Measurements from ENCODE around the gene CFAP97.
"Not testable (repeated sequence)": the region's sequence is repeated elsewhere in the genome, so short reads cannot be mapped to it uniquely, and the experiment has no call there.

CFAP97 gene

DNA sequence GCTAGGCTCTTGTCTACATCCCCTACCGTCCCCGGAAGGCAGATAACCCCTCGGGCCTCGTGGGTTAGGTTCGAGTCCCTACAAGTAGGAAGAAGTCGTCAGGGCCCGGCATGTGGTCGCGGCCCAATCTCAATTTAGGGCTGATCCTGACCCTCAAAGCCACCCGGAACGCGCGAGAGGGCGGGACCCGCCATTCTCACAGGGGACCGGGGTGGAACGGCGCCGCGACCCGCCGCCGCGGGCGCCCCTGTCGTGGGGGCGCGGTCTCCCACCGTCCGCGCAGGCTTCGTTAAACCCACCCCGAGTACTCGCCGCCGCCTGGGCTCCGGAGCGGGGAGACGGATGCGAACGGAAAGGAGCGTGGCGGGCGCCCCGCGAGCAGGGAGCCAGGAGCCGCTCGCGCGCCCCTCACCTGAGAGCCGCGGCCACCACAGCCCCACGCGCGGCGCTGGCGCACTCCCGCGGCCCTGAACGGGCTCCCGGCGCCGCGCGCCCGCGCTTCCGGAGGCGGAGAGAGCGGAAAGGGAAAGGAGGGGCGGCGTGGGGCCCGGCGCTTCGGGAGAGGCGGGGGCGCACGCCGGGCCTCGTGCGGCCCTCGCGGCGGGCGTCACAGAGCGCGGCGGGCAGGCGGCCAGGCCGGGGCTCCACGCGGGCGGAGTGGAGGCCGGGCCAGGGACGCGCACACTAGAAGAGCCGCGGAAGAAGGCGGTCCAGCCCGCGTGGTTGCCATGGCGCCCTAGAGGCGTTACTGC is at the start of gene CFAP97:
Gene CFAP97, minus strand, starts transcription at position 515 of the 752 bp plus-strand sequence. CDS start 12,804 bp downstream, outside the sequence.
- DNase-seq (ENCODE audit: low spot score) = peak; percentile 79

DNA sequence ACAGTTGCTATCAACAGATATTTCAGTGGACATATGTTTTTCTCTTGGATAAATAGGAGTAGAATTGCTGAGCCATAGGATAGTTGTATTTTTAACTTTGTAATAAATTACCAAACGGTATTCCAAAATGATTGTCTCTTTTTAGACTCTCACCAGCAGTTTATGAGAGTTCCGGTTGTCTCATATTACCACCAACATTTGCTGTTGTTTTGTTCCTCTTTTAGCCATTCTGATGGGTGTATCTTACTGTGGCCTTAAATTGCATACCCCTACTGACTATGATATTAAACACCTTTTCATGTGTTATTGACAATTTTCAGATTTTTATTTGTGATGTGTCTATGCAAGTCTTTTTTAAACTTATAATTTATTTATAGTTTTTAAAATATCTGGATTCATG is 45.3 kb upstream of the CFAP97 start:
- DNase-seq (ENCODE audit: low spot score) = no peak

DNA sequence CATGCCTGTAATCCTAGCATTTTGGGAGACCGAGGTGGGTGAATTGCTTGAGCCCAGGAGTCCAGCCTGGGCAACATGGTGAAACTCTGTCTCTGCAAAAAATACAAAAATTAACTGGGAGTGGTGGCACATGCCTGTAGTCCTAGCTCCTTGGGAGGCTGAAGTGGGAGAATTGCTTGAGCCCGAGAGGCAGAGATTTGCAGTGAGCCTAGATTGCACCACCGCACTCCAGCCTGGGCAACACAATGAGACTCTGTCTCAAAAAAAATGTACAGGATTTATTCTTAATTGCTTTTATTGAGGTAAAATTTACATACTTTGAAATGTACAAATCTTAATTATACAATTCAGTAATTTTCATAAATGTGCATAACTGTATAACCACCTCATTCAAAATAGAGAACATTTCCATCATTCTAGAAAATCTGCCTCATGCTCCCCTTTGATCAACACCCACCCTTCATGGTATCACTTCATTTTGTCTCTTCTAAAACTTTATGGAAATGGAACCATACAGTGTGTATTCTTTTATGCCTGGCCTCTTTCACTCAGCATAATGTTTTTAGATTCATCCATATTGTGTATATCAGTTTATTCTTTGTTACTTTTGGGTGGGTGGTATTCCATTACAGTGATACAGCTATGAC is 44.7 kb upstream of the CFAP97 start:
- DNase-seq (ENCODE audit: low spot score) = no peak

DNA sequence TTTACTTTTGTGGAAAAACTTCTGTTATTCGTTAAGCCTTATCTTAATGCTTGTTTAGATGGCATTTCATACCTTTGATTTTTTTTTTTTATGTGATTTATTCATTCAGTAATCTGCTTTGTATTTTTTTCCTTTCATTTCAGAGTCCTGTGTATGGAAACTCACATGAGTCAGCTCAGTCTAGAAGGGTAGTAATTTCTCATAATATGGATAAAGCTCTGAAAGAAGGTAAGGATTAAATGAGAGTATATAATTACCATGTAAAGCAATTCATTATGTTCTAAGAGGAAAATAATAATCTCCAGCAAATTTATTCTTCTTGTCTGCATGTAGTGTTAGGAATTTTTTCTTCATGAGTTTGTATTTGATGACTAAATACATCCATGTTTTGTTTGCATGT is 43.4 kb upstream of the CFAP97 start:
- no peak for DNase-seq (ENCODE audit: low spot score)

DNA sequence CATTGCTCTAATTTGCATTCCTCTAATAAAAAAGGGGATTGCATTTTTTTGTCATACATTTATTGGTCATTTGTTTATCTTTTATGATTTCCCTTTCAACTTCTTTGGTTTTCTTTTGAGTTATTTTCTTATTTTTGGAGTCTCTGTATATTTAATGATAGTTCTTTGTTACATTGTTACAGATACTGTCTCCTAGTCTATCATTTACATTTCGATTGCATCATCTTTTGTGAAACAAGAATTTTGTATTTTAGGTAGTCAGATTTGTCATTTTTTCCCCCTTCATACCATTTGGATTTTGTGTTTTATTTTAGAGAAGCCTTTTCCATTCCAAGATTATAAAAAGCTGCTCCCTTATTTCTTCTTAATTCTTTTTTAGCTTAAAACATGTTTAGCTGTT is 42.7 kb upstream of the CFAP97 start:
- DNase-seq (ENCODE audit: low spot score) = no peak

DNA sequence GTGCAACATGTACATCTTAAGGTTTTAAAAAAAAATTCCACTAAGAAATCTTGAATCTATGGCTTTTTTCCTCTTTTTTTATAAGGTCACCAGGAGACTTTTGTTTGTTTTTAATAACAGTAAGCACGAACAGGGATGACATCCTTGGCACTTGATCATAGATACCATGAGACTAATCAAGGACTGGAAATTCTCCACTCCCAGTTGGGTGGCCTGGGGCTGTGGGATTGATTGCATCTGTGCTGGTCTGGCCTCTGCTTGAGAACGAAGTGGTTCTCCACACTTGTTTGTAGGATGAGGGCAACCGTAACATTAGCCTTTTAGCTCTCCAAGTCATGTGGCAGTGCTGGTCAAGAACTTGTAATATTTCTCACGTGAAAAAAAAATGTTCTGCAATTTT is 41.0 kb upstream of the CFAP97 start:
- DNase-seq (ENCODE audit: low spot score) = no peak

DNA sequence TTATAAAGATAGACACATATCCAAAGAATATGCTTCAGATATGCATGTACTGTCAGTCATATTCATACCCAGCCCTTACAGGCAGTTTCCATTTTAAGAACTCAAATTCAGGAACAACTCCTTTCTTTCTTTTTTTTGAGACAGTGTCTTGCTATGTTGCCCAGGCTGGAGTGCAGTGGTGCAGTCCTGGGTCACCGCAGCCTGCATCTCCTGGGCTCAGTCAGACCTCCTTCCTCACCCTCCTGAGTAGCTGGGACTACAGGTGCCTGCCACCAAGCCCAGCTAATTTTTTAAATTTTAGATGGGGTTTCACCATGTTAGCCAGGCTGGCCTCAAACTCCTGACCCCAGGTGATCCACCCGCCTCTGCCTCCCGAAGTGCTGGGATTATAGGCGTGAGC is 40.1 kb upstream of the CFAP97 start:
- DNase-seq (ENCODE audit: low spot score) = no peak

DNA sequence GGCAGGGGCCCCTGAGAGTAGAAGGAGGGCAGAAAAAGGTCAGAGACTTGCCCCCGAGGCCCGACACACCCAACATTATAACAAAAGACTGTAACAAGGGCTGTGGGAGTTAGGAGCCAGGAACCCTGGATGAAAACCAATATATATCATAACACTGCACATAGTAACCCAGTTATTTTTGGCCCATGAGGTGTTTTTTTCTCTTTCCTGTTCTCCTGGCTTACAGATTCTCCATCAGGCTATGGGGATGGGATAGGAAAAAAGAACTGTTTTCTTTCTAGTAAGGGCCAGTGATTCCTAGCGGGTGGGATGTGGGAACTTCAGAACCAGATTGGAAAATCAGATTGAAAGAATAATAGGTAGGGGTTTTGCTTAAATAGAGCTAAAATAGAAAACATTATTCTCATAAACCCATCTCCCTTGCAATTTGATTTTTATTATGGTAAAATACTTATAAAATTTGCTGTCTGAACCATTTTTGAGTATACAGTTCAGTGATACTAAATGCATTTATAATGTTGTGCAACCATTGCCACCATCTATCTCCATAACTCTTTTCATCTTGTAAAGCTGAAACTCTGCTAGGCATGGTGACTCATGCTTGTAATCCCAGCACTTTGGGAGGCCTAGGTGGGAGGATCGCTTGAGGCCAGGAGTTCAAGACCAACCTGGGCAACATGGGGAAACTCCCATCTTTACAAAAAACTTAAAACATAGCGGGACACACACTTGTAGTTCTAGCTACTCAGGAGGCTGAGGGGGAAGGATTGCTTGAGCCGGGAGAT is 39.1 kb upstream of the CFAP97 start:
- DNase-seq (ENCODE audit: low spot score) = no peak

DNA sequence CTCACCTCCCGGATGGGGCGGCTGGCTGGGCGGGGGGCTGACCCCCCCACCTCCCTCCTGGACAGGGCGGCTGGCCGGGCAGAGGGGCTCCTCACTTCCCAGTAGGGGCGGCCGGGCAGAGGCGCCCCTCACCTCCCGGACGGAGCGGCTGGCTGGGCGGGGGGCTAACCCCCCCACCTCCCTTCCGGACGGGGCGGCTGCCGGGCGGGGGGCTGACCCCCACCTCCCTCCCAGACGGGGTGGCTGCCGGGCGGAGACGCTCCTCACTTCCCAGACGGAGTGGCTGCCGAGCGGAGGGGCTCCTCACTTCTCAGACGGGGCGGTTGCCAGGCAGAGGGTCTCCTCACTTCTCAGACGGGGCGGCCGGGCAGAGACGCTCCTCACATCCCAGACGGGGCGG is 36.7 kb upstream of the CFAP97 start:
- DNase-seq (ENCODE audit: low spot score) = not testable (repeated sequence)

DNA sequence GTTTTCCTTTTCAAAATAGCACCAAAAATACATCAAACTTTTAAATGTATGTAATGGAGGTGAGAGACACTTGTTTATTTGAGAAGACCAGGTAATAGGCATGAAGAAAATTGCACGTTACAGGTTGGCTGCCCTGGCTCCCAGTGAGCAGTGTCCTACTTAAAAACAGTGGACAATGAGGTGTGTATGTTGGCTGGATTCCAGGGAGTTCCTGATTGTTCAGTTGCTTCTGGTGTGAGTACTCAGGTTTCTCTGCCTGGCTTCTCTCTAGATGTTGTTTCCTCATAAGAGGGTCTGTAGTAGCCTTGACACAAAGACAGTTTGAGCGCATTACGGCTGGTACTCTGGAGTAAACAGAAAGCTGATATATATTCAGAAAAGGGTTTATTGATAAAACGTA is 35.0 kb upstream of the CFAP97 start:
- DNase-seq (ENCODE audit: low spot score) = no peak

DNA sequence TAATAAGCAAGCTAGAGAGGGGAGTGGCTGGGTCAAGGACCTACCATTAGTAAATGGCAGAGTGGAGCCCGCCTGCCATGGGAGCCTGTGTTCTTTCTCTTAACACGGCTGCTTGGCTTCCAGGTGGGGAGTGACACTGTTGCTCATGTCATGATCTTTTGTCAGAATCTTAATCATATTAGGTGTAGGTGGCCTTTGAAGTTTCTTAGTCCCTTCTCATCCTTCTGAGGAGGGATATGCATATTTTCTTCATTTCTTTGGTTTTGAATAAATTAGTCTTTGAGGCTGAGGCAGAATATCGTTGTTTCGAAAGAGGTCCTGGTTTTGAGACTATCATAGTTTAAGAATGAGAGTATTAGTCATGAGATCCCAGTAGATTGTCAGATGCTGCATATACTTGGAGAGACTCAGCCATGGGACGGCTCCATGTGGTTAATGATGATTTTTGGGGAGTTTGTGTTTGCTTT is 34.4 kb upstream of the CFAP97 start:
- no peak for DNase-seq (ENCODE audit: low spot score)

DNA sequence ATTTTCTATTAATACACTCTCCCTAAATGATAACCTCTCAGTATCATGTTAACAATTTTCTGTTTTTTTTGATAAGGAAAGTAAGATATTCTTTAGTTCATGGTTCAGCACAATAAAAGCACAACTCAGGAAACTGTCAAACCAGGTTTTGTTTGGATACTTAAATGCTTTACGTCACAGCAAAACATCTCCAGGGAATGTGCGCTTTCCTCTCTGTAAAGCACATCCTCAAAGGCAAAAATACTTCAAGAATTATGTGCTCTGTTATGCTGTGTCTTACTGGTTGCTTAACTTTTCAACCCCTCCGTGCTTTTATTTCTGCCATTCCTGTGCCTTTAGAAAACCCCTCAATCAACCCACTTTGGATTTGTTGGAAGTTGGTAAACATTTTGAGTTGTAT is 33.4 kb upstream of the CFAP97 start:
- DNase-seq (ENCODE audit: low spot score) = no peak

DNA sequence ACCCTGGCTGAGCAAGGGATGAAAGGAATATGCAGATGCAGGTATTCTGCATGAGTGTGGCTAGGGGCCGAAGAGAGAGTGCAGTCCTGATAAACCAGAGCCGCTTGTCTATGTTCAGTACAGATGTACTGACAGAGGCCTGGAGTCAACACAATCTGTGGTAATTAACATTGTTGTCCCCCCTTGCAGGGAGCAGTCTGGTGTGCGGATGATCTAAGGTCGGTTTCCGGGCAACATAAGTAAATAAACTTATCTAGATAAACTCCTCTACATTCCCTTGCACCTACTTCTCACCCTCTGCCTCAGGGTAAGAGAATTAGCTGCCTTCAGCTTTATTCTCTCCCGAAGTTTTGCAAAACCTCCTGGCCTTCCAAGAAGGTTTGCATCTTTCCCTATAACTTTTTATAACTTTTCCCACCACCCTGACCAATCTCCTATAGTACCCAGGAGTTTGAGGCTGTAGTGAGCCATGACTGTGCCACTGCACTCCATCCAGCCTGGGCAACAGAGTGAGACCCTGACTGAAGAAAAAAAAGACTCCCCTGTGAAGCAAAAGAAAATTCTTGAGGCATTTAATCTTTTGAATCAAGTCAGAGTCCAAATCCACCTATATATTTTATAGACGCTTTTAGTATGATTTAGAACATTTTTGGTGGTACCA is 32.2 kb upstream of the CFAP97 start:
- no peak for DNase-seq (ENCODE audit: low spot score)

DNA sequence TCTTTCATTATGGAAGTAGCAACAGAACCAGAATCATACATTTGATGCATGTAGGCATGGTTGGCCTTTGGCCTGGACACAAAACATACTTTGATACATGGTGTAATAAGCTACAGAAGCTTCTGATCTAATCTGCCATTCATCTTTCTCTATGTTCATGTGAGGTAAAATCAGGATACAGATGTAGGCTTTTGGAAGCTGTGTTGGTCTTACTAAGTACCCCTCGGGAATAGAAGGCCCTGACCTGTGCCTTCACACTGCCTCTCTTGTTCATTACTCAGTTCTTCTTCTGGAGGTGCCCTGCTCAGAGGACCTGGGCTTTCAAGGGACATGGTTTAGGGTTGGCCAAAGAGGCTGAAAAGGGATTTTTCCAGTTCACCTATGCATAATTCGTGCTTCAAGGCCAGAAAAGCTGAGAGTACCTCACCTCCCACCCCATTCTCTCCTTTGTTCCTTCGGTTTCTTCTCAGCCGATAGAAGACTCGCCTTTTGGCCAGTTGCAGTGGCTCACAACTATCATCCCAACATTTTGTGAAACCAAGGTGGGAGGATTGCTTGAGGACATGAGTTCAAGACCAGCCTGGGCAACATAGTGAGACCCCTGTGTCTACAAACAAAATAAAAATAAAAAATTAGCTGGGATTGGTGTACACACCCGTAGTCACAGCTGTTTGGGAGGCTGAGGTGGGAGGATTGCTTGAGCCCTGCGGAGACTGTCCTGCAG is 31.5 kb upstream of the CFAP97 start:
- DNase-seq (ENCODE audit: low spot score) = no peak

DNA sequence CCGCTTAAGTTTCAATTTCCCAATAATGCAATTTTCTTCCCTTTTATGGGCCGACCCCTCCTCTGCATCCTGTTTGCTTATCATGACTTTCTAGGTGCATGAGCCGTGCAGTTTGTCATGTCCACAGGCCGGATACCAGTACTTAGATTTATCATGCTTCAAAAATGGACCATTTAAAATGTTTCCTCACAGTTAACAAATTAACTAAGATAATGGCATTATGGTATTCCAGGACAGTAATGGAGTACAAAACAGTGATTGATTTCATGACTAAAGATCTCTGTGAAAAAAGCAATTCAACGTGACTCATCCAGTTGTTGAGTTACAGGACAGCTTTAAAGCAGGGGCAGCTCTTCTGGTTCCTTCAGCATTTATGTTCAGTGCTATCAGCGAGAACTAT is 28.6 kb upstream of the CFAP97 start:
- no peak for DNase-seq (ENCODE audit: low spot score)

DNA sequence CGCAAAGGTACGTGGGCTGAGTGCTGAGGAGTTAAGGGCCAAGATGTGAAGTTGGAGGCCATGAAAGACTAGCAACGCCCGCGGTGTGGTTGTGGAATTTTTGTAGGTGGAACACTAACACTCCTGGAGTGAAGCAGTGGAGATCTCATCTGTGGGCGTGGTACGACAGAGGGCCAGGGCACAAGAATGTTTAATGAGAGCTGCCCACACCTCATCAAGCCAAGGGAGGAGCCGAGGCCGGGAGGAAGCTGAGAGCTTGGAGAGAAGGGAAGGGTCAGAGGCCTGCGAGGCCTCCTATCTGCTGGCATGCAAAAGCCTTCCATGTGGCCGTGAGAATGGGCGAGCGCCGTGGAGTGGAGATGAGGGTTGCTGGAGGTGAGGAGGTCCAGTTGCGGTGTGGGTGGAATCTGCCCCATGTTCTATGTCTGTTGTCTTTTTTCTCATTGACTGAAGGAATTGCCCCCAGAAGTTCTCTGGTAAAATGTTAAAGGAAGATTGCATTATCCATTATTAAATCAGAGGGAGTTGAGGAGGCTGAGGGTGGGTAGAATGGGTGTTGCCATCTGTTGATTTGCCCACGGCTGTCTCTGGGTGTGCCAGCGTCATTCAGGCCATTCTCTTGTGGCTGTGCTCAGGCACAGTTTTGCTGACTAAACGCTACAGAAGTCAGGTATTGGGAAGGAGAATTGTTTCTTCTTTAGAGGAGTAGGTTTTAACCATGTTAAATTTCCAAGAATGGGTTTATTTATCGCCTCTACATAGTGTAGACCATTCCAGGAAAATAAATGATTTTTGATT is 25.4 kb upstream of the CFAP97 start:
- DNase-seq (ENCODE audit: low spot score) = no peak

DNA sequence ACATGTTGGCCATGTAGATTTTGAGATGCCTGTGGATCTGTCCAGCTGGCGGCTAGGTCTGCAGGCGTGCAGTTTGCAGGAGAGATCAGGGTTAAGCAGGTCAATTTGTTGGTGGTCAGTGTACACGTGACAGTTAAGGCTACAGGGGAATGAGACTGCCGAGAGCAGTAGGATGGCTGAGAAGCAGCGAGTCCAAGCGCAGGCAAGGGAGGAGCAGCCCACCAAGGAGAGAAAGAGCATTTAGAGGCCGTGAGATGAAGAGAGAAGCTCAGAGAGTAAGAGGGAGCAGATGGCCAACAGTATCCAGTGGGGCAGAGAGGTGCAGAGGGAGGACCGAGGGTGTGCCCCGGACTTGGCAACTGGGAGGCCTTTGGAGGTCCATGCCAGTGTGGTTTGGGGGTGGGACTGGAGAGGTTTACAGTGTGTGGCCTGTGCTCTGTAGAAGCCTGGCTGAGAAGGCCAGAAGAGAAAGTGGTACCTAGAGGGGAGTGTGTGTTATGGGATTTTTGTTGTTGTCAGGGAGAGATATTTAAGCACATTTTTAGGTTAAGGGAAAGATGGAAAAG is 24.0 kb upstream of the CFAP97 start:
- DNase-seq (ENCODE audit: low spot score) = no peak

DNA sequence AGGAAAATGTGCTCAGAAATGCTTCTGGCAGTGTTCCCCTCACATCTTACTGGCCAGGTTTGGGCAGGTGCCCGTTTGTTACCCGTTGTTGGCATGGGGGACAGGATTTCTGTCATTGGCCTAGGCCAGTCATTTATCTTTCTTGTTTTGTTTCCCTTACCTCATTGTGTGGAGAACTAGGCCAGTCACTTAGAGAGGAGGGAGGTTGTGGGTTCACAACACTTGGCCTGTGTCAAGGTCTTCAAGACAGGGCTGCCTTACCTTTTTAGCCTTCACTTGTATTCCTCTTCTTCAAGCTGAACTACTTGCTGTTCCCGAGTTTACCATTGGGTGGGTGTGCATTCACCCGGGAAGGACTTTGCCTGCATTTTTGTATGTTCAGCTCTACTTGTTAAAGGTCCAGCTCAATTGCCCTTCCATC is 23.3 kb upstream of the CFAP97 start:
- no peak for DNase-seq (ENCODE audit: low spot score)

DNA sequence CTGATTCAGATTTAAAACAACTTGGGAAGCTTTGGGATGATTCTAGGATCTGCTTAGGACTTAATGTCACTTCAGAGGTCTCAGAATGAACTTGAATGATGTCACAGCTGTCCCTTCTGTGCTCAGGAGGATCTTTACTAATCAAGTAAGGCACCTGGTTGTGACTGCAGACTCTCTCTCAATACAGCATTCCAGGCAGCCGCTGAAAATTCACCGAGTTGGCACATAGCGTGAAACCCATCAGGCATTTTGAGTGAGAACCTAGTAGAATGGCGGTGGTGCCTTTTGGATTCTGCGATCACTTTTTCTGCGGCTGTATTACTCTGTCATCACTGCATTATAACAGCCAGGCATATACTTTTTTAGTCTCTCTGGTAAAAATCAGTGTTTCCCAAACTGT is 22.1 kb upstream of the CFAP97 start:
- DNase-seq (ENCODE audit: low spot score) = no peak

DNA sequence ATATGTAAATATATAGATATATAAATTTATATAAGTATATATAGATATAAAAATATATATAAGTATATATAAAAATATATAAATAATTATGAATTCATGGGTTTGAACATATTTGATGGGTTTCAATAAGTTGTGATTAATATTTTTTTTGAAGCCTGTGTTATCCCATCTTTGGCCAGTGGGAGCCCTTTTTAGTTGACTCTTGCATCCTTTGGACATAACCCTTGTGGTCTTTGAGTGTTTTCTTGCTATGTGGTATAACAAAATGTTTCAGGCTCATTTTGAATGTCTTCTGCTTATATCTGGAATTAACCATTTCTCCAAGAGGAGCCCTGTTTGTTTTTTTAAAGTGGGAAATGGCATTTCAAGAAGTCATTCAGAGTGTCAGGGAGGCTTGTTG is 20.8 kb upstream of the CFAP97 start:
- DNase-seq (ENCODE audit: low spot score) = no peak

DNA sequence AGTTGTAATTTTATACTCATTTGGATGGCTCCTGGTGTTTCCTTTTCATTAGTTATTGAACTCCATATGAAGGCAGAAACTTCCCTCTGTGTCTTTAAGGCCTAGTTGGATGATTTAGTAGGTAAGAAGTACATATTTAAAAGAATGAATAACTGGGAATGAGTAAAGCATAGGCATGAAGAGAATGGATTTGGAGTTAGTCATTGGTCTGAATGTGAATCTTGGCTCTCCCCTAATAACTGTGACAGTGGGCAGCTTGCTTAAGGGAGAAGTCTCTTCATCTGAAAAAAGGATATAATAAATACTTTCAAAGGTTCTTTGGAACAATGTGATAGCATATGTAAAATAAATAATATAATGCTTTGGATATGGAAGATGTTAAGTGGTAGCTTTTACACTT is 18.8 kb upstream of the CFAP97 start:
- no peak for DNase-seq (ENCODE audit: low spot score)

Data from ecto neural progenitor cell (in vitro differentiated cells).